GM21576 (cell line): Measurements from ENCODE around the gene MCF2L.
"Not testable (repeated sequence)": the region's sequence is repeated elsewhere in the genome, so short reads cannot be mapped to it uniquely, and the experiment has no call there.

Experiments used
- ATAC-seq: cut with Tn5 transposase; IDR thresholded peaks from one replicate; pipeline ENCODE4 v1.9.1; 2021; ENCODE audit warnings: mild to moderate bottlenecking, moderate library complexity; ENCODE audit not compliant: unreplicated experiment

MCF2L gene

GRCh38 chr13:113028336-113029060 is 59.5 kb downstream of the MCF2L start:
- ATAC-seq, result no peak

DNA sequence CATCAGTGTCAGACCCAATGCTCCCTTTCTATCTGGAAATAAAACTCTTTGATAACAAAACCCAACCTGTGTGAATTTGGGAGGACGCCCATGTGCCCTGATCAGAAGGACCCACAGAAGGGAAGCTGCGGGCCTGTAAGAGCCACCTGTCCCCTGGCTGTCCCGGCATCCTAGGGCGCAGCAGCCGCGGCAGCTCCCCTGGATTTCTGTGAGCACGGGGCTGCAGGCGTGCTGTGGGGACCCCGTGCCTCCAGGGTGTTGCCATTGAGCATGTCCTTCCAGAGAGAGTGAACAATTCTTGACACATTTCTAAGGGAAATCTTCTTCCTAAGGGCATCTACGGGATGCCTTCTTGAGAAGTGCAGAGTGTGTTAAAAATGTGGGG is 60.0 kb downstream of the MCF2L start:
- ATAC-seq, result no peak

- no peak for ATAC-seq
Measured at GRCh38 chr13:113029487-113030258, 60.7 kb downstream of the MCF2L start.

DNA sequence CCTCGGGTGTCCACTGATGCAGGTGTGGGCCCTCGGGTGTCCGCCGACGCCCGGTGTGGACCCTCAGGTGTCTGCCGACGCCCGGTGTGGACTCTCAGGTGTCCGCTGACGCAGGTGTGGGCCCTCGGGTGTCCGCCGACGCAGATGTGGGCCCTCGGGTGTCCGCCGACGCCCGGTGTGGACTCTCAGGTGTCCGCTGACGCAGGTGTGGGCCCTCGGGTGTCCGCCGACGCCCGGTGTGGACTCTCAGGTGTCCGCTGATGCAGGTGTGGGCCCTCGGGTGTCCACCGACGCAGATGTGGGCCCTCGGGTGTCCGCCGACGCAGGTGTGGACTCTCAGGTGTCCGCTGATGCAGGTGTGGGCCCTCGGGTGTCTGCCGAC is 61.2 kb downstream of the MCF2L start:
- not testable (repeated sequence) for ATAC-seq

DNA sequence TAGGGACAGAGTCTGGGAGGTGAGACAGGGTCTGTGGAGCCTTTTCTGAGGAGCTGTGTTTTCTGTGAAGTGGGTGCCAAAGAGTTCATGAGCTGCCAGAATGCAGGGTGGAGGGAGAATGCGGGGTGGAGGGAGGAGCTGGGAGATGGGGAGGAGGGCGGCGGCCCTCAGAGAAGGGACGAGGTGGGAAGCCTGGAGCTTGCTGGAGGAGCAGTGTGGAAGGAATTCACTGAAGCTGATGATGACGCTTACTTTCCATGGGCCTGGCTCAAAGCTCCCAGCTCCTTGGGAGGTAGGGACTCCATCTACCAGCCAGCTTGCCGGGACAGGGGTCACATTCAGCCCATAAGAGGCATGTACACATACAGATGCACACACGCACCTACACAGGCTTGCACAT is 62.5 kb downstream of the MCF2L start:
- ATAC-seq, result no peak

DNA sequence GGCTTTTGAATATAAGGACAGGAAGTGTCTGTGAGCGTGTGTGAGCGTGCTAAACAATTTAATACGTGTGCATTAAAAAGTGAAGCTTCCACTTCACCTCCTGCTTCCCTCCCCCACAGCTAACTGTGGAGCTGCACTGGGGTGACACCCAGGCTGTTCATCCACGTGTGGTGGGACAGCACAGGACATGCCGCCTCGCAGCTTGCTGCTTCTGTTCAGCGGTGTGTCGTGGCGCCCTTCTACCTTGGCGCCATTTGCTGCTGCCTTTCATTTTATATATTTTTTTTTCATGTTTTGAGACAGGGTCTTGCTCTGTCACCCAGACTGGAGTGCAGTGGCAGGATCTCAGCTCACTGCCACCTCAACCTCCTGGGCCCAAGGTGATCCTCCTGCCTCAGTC is 63.3 kb downstream of the MCF2L start:
- ATAC-seq, result no peak

GRCh38 chr13:113033054-113033850 is 64.2 kb downstream of the MCF2L start:
- ATAC-seq, result no peak

DNA sequence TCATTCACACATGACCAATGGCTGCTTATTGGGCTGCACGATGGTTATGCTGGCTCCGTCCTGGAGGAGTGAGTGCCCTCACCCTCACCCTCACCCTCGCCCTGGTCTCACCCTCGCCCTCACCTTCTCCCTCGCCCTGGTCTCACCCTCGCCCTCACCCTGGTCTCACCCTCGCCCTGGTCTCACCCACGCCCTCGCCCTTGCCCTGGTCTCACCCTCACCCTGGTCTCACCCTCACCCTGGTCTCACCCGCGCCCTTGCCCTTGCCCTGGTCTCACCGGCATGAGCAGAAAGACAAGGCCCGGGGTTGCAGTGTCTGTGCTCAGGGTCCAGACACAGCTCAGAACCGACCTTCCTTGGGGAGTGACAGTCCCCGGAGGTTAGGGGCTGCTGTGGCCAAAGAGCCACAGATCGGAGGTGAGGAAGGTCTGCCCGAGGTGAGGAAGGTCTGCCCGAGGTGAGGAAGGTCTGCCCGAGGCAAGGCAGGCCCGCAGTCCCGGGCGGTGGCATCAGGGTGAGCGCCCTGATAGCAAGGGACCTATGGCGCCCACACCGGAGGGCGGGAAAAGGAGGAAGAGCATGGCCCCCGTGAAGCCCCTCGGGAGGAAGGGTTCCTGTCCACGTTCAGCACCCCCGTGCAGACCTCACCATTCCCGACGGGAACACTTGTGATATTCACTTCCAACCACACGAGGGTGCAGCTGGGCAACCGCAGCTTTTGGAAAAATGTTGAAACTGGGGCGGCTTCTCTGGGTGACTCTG is 65.6 kb downstream of the MCF2L start:
- no peak for ATAC-seq

GRCh38 chr13:113035213-113035800 is 66.3 kb downstream of the MCF2L start:
- ATAC-seq, result no peak

GRCh38 chr13:113036401-113036800 is 67.4 kb downstream of the MCF2L start:
- ATAC-seq, result no peak

DNA sequence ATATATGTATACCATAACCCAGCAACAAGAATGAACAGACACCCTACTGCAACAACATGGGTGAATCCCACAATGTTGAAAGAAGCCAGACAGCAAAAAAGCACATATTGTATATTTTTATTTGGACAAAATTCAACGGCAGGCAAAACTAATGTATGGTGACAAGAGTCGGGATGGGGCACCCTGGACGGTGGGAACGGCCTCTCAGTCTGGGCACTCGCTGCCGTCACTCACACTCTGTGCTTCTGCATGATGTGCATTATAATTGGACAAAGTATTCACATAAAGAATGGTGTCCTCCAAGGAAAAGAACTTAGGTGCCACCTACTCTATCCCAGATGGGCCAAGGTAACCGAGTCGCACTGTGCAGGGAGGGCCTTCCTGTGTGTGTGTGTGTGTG is 71.0 kb downstream of the MCF2L start:
- ATAC-seq, result no peak

DNA sequence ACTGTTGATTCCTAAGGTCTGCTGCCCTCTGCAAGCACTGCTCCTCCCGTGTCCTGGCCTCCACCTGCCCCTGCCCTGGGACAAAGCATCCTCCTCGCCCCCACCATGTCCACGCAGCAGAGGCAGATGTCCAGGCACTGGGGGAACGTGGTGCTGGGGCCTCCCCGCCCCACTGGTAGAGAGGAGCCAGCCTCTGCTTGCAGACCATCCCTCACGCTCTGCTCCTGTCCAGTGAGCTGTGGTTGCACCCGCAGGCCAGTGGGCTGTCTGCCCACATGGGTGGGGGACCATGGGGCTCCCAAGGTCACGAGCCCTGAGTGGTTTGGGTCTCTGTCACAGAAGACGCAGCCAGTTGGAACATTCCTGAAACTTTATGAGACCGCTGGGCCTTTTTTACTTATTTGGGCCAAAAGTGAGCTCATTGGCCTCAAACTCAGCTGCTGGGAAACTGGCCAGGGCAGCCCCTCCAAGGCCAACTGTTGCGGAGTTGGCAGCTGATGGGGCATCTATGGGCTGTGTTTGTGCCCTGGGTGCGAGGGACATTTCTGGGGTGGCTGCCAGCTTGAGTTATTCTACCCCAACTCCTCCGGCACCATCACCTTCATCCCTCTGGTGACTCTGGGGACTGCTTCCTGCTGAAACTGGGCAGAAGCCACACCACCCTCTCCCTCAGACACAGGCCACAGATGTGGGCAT is 71.7 kb downstream of the MCF2L start:
- no peak for ATAC-seq

- no peak for ATAC-seq
Measured at GRCh38 chr13:113041293-113041690, 72.3 kb downstream of the MCF2L start.

- no peak for ATAC-seq
Measured at GRCh38 chr13:113041896-113042295, 72.9 kb downstream of the MCF2L start.

DNA sequence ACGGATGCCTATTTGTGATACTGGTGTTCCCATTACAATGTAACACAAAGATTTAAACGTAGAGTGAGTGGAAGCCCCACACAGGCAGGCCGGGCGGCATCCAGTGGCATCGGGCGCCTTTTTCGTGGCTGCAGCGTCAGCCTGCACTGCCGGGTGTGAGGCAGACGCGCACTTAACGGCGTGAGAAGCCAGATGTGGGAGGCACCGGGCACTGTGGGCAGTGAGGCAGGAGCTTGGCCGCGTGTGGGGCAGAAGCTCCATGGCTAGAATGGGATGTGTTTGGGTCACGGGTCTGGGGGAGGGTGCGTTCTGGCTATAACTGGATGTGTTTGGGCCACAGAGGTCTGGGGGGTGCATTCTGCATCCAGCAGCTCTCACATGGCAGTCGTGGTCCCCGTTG is 73.4 kb downstream of the MCF2L start:
- ATAC-seq, result no peak

- no peak for ATAC-seq
Measured at GRCh38 chr13:113043001-113043630, 74.1 kb downstream of the MCF2L start.

DNA sequence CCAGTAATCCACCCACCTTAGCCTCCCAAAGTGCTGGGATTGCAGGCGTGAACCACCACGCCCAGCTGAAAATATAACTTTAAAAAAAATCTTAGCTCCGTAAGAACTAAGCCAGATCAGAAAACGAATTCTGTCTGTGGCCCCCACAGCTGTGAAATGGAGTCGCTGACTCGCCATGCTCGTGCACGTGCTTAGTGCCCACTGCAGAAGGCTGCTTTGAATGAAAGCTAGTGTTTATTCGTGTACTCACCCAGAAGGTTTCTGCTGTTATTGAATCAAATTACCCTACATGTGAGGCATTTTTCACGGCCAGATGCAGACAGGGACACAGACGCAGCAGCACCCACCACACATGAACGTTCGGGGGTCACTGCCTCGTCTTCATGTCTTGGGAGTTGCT is 74.9 kb downstream of the MCF2L start:
- ATAC-seq, result no peak

GRCh38 chr13:113044391-113045114 is 75.5 kb downstream of the MCF2L start:
- ATAC-seq, result no peak
